IPS-20b (cell line): ENCODE results near the gene PLPPR3.

ENCODE experiments used
- H3K27ac ChIP-seq: one replicate; pipeline ENCODE4 v1.5.1; 2013; ENCODE audit warnings: low read length
- H3K27me3 ChIP-seq: 2 replicates; pipeline ENCODE4 v1.6.1; 2013; ENCODE audit warnings: mild to moderate bottlenecking, low read length, inconsistent platforms; ENCODE audit not compliant: insufficient read depth
- H3K36me3 ChIP-seq: 2 replicates; pipeline ENCODE4 v1.6.1; 2013; ENCODE audit warnings: low read depth, mild to moderate bottlenecking, inconsistent platforms, low read length, moderate library complexity; ENCODE audit not compliant: insufficient read depth
- H3K4me1 ChIP-seq: 2 replicates; pipeline ENCODE4 v1.6.1; 2013; ENCODE audit warnings: mild to moderate bottlenecking, control low read depth, inconsistent platforms, low read length, moderate library complexity; ENCODE audit not compliant: insufficient read depth
- H3K4me3 ChIP-seq: 2 replicates; pipeline ENCODE4 v1.5.1; 2013; ENCODE audit warnings: mild to moderate bottlenecking, low read length, inconsistent platforms
- H3K9ac ChIP-seq: 2 replicates; pipeline ENCODE4 v1.6.1; 2013; ENCODE audit warnings: low read depth, mild to moderate bottlenecking, inconsistent platforms, low read length, moderate library complexity
- H3K9me3 ChIP-seq: 2 replicates; pipeline ENCODE4 v1.6.1; 2013; ENCODE audit warnings: mild to moderate bottlenecking, low read depth, low read length, inconsistent platforms; ENCODE audit not compliant: insufficient read depth

The PLPPR3 gene

DNA sequence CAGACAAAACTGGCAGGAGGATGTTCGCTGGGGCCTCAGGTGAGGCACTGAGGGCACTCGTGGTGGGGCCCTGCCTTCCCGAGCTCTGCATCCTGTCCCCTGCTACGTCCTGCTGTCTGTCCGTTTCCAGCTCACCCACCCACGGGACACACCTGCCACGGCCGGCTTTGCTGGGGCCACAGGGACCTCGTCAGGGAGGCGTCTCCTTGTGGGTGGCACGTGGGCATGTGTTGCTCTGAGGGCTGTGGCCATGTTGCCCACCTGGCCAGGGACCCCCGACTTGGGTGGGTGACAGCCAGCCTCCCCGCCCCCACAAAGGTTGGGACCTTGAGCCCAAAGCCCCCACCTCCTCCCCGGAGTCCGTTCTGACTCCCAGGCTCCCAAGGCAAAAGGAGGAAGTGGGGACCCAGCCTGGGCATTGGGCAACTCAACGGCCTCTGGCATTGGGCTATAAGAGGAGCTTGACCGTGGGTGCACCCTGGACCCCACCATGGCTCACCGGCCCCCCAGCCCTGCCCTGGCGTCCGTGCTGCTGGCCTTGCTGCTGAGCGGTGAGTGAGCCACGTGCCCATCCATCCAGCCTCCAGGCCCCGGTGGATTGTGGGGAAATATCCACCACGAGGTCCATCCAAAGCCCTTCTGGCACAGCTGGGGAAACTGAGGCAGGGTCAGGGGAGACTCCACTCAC, 18.9 kb upstream of the PLPPR3 start, which contains the start of gene PRTN3:
Gene PRTN3 (plus strand): TSS at position 481 of the 688 bp plus-strand sequence. CDS start 10 bp downstream, at position 491.
- Histone ChIP-seq H3K9me3 (no peaks in the 10 kb centered on the region), H3K4me3 (no peak within 1 kb of the TSS), H3K9ac (no peak within 1 kb of the TSS)

DNA sequence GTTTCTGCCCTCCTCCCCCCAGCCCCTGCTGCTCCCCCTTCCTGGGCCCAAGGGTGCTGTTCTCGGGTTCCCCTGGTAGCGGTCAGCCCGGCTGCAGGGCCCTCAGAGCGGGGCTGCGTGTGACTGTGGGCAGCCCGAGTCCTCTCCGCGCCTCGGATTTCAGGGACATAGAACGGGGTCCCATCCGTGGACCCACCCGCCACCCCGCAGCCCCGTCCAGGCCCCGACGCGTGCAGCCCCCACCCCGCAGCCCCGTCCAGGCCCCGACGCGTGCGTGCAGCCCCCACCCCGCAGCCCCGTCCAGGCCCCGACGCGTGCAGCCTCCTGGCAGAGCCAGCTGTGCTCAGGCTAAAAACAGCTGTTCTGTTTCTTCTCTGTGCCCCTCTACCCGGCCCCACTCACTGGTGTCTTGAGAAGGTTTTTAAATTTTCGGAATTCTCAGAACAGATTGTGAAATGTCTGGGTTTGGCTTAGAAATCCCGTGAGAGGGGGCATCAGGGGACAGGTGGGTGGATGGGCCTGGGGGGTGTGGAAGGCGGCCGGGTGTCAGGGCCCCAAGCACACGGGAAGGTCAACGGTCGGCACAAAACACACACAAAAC, 13.6 kb upstream of the PLPPR3 start:
- H3K4me1 ChIP-seq, result no peaks in the 10 kb centered on the region
- no peak overlapping the region for H3K27ac ChIP-seq
- no peaks in the 10 kb centered on the region for H3K36me3 ChIP-seq
- H3K9ac ChIP-seq, result no peak overlapping the region
- no peaks in the 10 kb centered on the region for H3K27me3 ChIP-seq
- no peaks in the 10 kb centered on the region for H3K9me3 ChIP-seq
- no peak overlapping the region for H3K4me3 ChIP-seq

More for the DNA sequence above, 18.9 kb upstream of the PLPPR3 start, which contains the start of gene PRTN3:
- no peaks in the 10 kb centered on the region for H3K4me1 ChIP-seq
- no peak within 1 kb of the TSS for H3K27ac ChIP-seq
- no peaks in the 10 kb centered on the region for H3K36me3 ChIP-seq
- peaks cover 32% of the 10 kb centered on the region for H3K27me3 ChIP-seq

DNA sequence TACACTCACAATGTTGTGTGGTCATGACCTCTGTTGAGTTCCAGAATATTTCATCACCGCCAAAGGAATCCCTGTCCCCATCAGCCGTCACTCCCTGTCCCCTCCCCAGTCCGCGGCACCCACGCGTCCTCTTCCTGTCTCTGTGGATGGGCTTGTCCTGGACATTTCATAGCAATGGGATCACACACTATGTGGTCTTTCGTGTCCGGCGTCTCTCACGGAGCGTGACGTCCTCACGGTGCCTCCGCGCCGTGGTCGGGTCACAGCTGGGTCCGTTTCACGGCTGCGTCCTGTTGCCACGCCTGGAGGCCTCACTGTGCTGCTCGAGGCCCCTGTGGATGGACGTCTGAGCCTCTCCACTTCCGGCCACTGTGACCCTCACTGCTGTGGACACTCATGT, 12.5 kb upstream of the PLPPR3 start:
- no peaks in the 10 kb centered on the region for H3K27me3 ChIP-seq
- no peak overlapping the region for H3K4me3 ChIP-seq

DNA sequence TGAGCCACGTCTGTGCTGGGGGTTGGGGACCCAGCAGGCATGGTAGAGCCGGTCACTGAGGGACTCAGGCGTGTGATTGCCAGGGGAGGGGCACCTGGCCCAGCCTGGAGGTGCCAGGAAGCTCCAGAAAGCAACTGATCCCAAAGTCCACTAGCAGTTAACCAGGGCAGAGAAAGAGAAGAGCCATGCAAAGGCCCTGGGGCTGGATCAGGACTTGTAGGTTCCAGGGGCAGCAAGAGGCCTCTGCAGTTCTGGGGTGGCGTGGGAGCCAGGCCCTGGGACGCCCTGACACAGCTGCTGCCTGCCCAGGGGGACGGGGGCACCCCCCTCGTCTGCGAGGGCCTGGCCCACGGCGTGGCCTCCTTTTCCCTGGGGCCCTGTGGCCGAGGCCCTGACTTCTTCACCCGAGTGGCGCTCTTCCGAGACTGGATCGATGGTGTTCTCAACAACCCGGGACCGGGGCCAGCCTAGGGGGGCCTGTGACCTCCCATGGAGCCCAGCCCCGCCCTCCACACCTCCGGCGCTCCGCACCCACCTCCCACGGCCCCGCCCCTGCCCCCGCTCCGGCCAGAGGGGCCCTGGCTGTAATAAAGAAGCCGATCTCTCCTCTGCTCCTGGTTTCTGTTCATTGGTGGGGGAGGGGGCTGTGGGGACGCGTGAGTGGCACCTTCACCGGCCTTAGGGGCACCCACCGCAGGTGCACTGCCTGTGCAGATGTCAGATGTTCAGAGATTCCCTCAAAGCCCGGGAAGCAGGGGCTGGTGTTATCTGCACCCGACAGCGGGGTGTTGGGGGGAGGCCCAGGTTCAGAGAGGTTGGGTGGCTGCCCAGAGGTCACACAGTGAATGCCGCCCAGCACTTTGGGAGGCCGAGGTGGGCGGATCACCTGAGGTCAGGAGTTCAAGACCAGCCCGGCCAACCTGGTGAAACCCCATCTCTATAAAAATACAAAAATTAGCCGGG, 9.9 kb upstream of the PLPPR3 start:
- H3K9me3 ChIP-seq, result no peaks in the 10 kb centered on the region
- H3K36me3 ChIP-seq, result no peaks in the 10 kb centered on the region
- H3K9ac ChIP-seq, result no peak overlapping the region
- no peak overlapping the region for H3K27ac ChIP-seq
- no peak overlapping the region for H3K4me3 ChIP-seq
- no peaks in the 10 kb centered on the region for H3K4me1 ChIP-seq
- H3K27me3 ChIP-seq, result no peaks in the 10 kb centered on the region

More for the DNA sequence above, 12.5 kb upstream of the PLPPR3 start:
- H3K9me3 ChIP-seq, result no peaks in the 10 kb centered on the region
- no peak overlapping the region for H3K9ac ChIP-seq
- no peaks in the 10 kb centered on the region for H3K36me3 ChIP-seq
- H3K27ac ChIP-seq, result no peak overlapping the region
- H3K4me1 ChIP-seq, result no peaks in the 10 kb centered on the region

DNA sequence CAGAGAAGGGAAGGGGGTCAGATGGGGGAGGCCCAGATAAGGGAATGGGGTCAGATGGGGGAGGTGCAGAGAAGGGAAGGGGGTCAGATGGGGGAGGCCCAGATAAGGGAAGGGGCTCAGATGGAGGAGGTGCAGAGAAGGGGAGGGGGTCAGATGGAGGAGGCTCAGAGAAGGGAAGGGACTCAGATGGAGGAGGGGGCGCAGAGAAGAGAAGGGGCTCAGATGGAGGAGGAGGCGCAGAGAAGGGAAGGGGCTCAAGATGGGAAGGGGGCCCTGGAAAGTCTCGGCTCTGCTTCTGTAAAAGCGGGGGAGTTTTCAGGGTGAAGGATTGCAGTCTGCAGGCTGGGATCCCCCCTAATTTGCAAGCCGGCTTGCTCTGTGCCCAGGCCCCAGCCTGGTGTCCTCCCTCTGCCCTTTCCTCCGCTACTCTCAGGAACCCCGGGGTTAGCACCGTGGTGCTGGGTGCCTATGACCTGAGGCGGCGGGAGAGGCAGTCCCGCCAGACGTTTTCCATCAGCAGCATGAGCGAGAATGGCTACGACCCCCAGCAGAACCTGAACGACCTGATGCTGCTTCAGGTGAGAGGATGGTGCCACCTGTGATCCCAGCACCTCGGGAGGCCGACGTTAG, 7.5 kb upstream of the PLPPR3 start:
- H3K4me1 ChIP-seq, result no peaks in the 10 kb centered on the region

DNA sequence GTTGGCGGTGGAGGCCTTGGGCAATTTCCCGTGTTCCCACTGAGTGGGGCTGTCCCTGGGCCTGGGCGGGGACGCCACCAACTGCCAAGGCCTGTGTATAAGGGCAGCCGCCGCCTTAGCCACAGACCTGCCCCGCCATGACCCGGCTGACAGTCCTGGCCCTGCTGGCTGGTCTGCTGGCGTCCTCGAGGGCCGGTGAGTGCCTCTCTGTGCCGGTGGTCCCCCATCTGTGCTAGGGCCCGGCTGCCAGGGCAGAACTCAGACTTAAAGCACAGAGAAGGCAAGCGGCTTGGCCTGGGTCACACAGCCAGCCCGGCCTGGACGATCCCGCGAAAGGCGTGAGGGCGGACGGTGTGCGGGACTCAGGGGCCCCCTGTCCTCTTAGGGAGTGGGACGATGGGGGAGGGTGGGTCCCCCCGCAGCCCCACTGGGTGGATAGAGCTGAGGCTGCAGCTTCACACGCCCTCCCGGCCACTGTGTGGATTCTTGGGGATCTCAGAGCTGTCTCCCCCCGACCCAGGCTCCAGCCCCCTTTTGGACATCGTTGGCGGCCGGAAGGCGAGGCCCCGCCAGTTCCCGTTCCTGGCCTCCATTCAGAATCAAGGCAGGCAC, 6.1 kb upstream of the PLPPR3 start, which contains the start of gene AZU1:
Gene AZU1 (plus strand): TSS at position 128 of the 612 bp plus-strand sequence. CDS start 10 bp downstream, at position 138.
- Histone ChIP-seq H3K9ac (no peak within 1 kb of the TSS), H3K9me3 (no peaks in the 10 kb centered on the region), H3K4me3 (no peak within 1 kb of the TSS), H3K4me1 (no peaks in the 10 kb centered on the region; the same call in 1 of the 2 replicates), H3K27me3 (no peaks in the 10 kb centered on the region), H3K27ac (no peak within 1 kb of the TSS), H3K36me3 (no peaks in the 10 kb centered on the region)

More for the DNA sequence above, 7.5 kb upstream of the PLPPR3 start:
- no peaks in the 10 kb centered on the region for H3K27me3 ChIP-seq
- H3K27ac ChIP-seq, result no peak overlapping the region
- H3K9me3 ChIP-seq, result no peaks in the 10 kb centered on the region
- no peak overlapping the region for H3K9ac ChIP-seq
- H3K4me3 ChIP-seq, result no peak overlapping the region
- H3K36me3 ChIP-seq, result no peaks in the 10 kb centered on the region

DNA sequence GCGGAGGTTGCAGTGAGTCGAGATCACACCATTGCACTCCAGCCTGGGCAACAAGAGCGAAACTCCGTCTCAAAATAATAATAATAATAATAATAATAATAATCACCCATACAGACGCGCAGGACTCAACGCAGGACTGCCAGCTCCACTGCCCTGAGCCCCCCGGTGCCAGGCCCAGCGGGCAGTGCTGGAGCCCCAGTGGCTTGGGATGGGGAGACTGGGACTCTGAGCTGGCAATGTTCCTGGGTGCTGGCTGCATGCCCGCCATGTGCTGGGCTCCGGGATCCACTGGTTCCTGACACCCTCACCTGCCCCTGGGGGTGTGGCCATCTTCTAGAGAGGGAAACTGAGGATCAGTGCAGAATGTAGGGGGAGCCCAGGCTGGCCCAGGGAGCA, 5.6 kb upstream of the PLPPR3 start:
- no peak overlapping the region for H3K4me3 ChIP-seq

DNA sequence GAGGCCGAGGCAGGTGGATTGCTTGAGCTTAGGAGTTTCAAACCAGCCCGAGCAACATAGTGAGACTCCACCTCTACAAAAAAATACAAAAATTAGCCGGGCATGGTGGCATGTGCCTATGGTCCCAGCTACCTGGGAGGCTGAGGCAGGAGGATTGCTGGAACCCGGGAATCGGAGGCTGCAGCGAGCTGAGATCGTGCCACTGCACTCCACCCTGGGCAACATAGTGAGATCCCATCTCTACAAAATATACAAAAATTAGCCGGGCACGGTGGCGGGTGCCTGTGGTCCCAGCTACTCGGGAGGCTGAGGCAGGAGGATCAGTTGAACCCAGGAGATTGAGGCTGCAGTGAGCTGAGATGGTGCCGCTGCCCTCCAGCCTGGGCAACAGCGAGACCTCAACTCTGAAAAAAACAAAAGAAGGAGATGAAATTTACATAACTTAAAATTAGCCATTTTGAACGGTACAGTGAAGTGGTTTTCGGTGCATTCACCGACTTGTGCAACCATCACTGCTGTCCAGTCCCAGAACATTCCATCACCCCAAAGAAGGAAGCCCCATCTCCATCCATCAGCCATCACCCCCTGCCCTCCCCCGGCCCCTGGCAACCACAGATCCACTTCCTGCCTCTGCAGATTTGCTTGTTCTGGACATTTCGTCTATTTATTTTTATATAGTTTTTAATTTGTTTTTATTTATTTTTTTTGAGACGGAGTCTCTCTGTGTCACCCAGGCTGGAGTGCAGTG, 4.3 kb upstream of the PLPPR3 start:
- Histone ChIP-seq H3K36me3 (no peaks in the 10 kb centered on the region), H3K9ac (no peak overlapping the region), H3K4me1 (no peaks in the 10 kb centered on the region; the same call in 1 of the 2 replicates), H3K9me3 (no peaks in the 10 kb centered on the region), H3K4me3 (no peak overlapping the region), H3K27ac (no peak overlapping the region), H3K27me3 (no peaks in the 10 kb centered on the region)

More for the DNA sequence above, 5.6 kb upstream of the PLPPR3 start:
- Histone ChIP-seq H3K27ac (no peak overlapping the region), H3K9ac (no peak overlapping the region), H3K4me1 (no peaks in the 10 kb centered on the region; the same call in 1 of the 2 replicates), H3K36me3 (no peaks in the 10 kb centered on the region), H3K9me3 (no peaks in the 10 kb centered on the region), H3K27me3 (no peaks in the 10 kb centered on the region)

DNA sequence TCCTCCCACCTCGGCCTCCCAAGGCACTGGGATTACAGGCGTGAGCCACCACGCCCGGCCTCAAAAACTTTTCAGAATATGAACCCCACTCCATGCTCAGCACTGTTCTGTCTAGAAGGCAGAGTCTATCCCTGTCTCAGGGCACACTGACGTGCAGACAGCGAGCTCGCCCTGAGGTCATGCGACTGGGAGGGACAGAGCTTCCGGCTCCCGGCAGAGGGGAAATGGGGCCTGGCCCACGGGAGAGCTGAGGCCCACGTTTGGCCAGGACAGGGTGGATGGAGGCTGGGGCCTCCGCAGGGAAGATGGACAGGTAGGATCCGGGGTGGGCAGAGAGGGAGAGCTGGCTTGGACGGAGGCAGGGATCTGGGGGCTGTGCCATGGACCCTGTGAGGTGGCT, 3.1 kb upstream of the PLPPR3 start:
- Histone ChIP-seq H3K4me3 (no peak overlapping the region), H3K27ac (no peak overlapping the region)

DNA sequence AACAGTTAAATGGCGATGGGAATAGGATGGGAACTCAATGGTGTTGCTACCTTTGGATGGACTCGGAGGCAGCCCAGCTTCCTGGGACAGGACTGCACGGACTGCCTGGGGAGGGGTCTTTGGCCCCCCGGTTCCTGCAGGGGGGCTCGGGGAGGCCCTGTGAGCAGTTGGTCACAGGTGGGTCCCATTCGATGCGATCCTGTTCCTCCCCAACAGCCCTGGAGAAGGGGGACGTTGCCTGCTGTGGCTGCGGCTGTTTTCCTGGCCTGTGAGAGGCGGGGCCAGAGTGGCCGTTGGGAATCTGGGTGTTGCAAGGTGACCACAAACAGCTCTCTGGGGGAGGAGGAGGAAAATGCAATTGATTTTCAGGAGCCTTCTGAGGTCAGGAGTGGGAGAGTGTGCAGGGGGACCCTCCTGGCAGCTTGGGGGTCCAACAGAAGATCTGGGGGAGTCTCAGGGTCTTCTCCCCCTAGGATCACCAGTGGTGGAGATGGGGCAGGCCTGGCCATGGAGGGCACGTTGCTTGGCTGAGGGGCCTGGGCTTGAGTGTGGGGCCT, 1.9 kb upstream of the PLPPR3 start:
- no peaks in the 10 kb centered on the region; the same call in 1 of the 2 replicates for H3K4me1 ChIP-seq

More for the DNA sequence above, 3.1 kb upstream of the PLPPR3 start:
- no peaks in the 10 kb centered on the region for H3K27me3 ChIP-seq
- no peaks in the 10 kb centered on the region for H3K9me3 ChIP-seq
- H3K36me3 ChIP-seq, result no peaks in the 10 kb centered on the region
- no peak overlapping the region for H3K9ac ChIP-seq
- no peaks in the 10 kb centered on the region; the same call in 1 of the 2 replicates for H3K4me1 ChIP-seq

More for the DNA sequence above, 1.9 kb upstream of the PLPPR3 start:
- no peak overlapping the region for H3K27ac ChIP-seq
- no peaks in the 10 kb centered on the region for H3K27me3 ChIP-seq
- H3K9me3 ChIP-seq, result no peaks in the 10 kb centered on the region
- H3K4me3 ChIP-seq, result no peak overlapping the region
- H3K9ac ChIP-seq, result no peak overlapping the region
- no peaks in the 10 kb centered on the region for H3K36me3 ChIP-seq
